Transverse colon (tissue), 4 donors: Measurements from ENCODE around the gene DGKG. TPM values are rescaled to one million over a fixed set of nuclear protein-coding genes. Genes with fewer than 3 reads are reported as not detected.

ENCODE experiments used
- DNase-seq: peaks from one replicate; pipeline ENCODE4 v3.0.0-alpha.2; 2019
- H3K27ac ChIP-seq, 4 donors: fragments of 200-600 bp; sonication (generic); 2 replicates each; pipeline ENCODE4 v1.5.1; 2016 to 2018; ENCODE audit warnings: inconsistent platforms in 4 of 4
- H3K27me3 ChIP-seq: fragments of 200-600 bp; sonication (generic); 2 replicates; pipeline ENCODE4 v1.5.1; 2017; ENCODE audit warnings: inconsistent platforms
- H3K36me3 ChIP-seq, 4 donors: fragments of 200-600 bp; sonication (generic); 2 replicates each; pipeline ENCODE4 v1.5.1; 2017 to 2019; ENCODE audit warnings: inconsistent platforms in 4 of 4
- H3K4me1 ChIP-seq, 4 donors: fragments of 200-600 bp; sonication (generic); 2 replicates each; pipeline ENCODE4 v1.5.1; 2017 to 2020; ENCODE audit warnings: inconsistent platforms in 4 of 4
- H3K4me3 ChIP-seq, 4 donors: fragments of 200-600 bp; sonication (generic); 1 replicate in 1 of 4; 2 replicates in 3 of 4; pipeline versions ENCODE4 v1.5.1 to v1.6.1; 2017 to 2019; ENCODE audit warnings: inconsistent platforms in 4 of 4
- H3K9me3 ChIP-seq, 2 donors: fragments of 200-600 bp; sonication (generic); 2 replicates each; pipeline ENCODE4 v1.5.1; 2017 to 2019; ENCODE audit warnings: inconsistent platforms in 2 of 2
- CTCF ChIP-seq, 5 experiments: fragments of 200-600 bp in 3 of 5; fragments of 450-650 bp in 2 of 5; sonication (generic) in 3 of 5; IDR thresholded peaks; 1 replicate in 2 of 5; 2 replicates in 3 of 5; pipeline ENCODE4 v1.5.1; 2016 to 2017; ENCODE audit warnings: antibody characterized with exemption in 5 of 5, inconsistent platforms in 3 of 5, mild to moderate bottlenecking in 2 of 5, moderate library complexity in 1 of 5
- EP300 ChIP-seq: sonication (generic); formaldehyde crosslinking; IDR thresholded peaks from one replicate; pipeline ENCODE4 v1.6.1; 2017; ENCODE audit warnings: antibody characterized with exemption, low read depth
- POLR2A ChIP-seq: fragments of 450-650 bp; IDR thresholded peaks from one replicate; pipeline ENCODE4 v1.6.1; 2016; ENCODE audit warnings: antibody characterized with exemption, mild to moderate bottlenecking, moderate library complexity
- POLR2AphosphoS5 ChIP-seq, 3 donors: sonication (generic); formaldehyde crosslinking; IDR thresholded peaks; one replicate each; pipeline ENCODE4 v1.6.1; 2016; ENCODE audit warnings: antibody characterized with exemption in 3 of 3
- WGBS, 2 donors: methylation state at CpG; one replicate each; pipeline ENCODE4 v1.1.5; 2018; ENCODE audit warnings: low coverage in 1 of 2; 5-methylcytosine and 5-hydroxymethylcytosine counted together
- in situ Hi-C, 4 donors: fragments of 200-750 bp; cut with MboI; loops; one replicate each; pipeline versions ENCODE4 v1.15.0 to v1.15.1; 2017; ENCODE audit warnings: low sequenced_read_pairs in 3 of 4, low pct_ligation_motif_present in 1 of 4, low pct_unique_long_range_greater_than_20kb in 1 of 4
- intact Hi-C: fragments of 100-400 bp; cut with DNase I; formaldehyde crosslinking; loops from one replicate; pipeline ENCODE4 v1.15.1; 2023; ENCODE audit warnings: low total_unique reads
- total RNA-seq, 4 donors: library from RNA; depleted of rRNA; stranded (reverse); fragments of >200 nt; gene quantifications; one replicate each; pipeline ENCODE4 v1.1.0, GENCODE V29; 2016

The DGKG gene
- total RNA-seq, 4 donors from 2014 or later = 1.00 to 2.9 (median 1.8) TPM

- Histone ChIP-seq H3K36me3 (no peaks in the 10 kb centered on the region), H3K27me3 (no peaks in the 10 kb centered on the region), H3K9me3 (no peaks in the 10 kb centered on the region), H3K27ac (no peak overlapping the region), H3K4me1 (no peaks in the 10 kb centered on the region), H3K4me3 (no peak overlapping the region)
- in situ Hi-C loops = no loop called here
- DNase-seq = no peak
- TF ChIP-seq POLR2AphosphoS5 (IDR thresholded peaks at IDR 0.05) = no peak
- no peak for TF ChIP-seq CTCF (IDR thresholded peaks at IDR 0.05)
- TF ChIP-seq POLR2A = no peak
- TF ChIP-seq EP300 = no peak
- 100% methylated on average over 1 of the region's 1 CpG; no CpG with 5 or more reads in 1 of the 2 donors for WGBS, 2 donors
- intact Hi-C loops = no loop called here
These were observed 144.2 kb downstream of the DGKG start for GRCh38 chr3:186217820-186218164.

- DNase-seq = no peak
- no peaks in the 10 kb centered on the region for H3K9me3 ChIP-seq
- no peak overlapping the region for H3K4me3 ChIP-seq
- no peaks in the 10 kb centered on the region for H3K4me1 ChIP-seq
- H3K27ac ChIP-seq = no peak overlapping the region
- no peak for TF ChIP-seq EP300
- no peak for TF ChIP-seq POLR2AphosphoS5 (IDR thresholded peaks at IDR 0.05)
- TF ChIP-seq CTCF (IDR thresholded peaks at IDR 0.05) = no peak
- no peak for TF ChIP-seq POLR2A
- intact Hi-C loops = no loop called here
- WGBS, 2 donors = 68 to 86% methylated on average over 4 of the region's 4 CpGs
- in situ Hi-C loops = no loop called here
- no peaks in the 10 kb centered on the region for H3K36me3 ChIP-seq
- H3K27me3 ChIP-seq = no peaks in the 10 kb centered on the region
These were observed 144.9 kb downstream of the DGKG start for GRCh38 chr3:186216900-186217819.

DNA sequence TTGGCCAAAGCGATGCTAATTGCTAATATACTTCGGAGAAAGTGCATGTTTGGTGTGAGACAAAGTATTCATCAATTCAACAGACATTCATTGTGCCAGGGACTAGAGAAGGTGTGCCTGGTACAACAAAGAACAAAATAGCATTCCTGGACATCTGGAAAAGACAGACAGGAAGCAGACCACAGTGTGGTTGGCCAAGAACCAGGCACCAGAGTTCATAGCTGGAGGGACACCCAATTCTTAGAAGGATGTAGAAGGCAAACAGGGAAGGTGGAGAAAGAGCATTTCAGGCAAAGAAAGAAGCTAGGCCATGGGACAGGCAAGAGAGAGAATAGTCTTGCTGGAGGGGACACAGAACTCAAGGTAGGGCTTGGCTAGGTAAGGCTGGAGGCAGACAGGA, 147.4 kb downstream of the DGKG start:
- intact Hi-C loops = no loop called here
- no peak for TF ChIP-seq POLR2A
- TF ChIP-seq CTCF (IDR thresholded peaks at IDR 0.05) = no peak
- no peak for TF ChIP-seq POLR2AphosphoS5 (IDR thresholded peaks at IDR 0.05)
- no peak for TF ChIP-seq EP300
- Histone ChIP-seq H3K4me3 (no peak overlapping the region), H3K27me3 (no peaks in the 10 kb centered on the region), H3K36me3 (no peaks in the 10 kb centered on the region), H3K9me3 (no peaks in the 10 kb centered on the region), H3K27ac (no peak overlapping the region), H3K4me1 (peaks cover 9 to 13% (median 12%) of the 10 kb centered on the region in 4 donors)
- in situ Hi-C loops = no loop called here
- no peak for DNase-seq
- WGBS, 2 donors = 81 to 85% methylated on average over 2 of the region's 2 CpGs

DNA sequence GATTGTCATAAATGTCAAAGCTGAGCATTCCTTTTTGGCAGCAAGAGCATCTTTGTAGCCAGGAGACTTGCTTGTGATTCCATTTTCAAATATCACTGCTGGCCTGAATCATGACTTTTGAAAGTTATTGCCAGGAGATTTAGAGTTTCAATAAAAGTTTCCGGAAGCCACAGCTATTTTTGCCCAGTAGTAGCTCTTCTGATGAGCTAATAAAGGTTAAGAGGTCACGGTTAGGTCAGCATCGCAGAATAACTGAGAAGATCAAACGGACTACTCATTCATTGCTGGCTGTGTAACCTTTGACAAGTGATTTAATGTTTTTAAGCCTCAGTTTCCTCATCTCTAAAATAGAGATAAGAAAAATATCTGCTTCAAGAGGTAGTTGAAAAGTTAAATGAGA, 148.1 kb downstream of the DGKG start:
- TF ChIP-seq POLR2A = no peak
- no peak for TF ChIP-seq EP300
- TF ChIP-seq POLR2AphosphoS5 (IDR thresholded peaks at IDR 0.05) = no peak
- no peak for TF ChIP-seq CTCF (IDR thresholded peaks at IDR 0.05)
- intact Hi-C loops = loop anchor here (2.0 kb wide), 1 partner anchor 23 kb away; no protein-coding TSS in a partner anchor
- no peak overlapping the region for H3K27ac ChIP-seq
- H3K9me3 ChIP-seq = no peaks in the 10 kb centered on the region
- H3K4me3 ChIP-seq = no peak overlapping the region
- no peaks in the 10 kb centered on the region for H3K27me3 ChIP-seq
- 32 to 74% methylated on average over 2 to 4 of the region's 4 CpGs for WGBS, 2 donors
- peaks cover 11 to 17% (median 12%) of the 10 kb centered on the region in 4 donors for H3K4me1 ChIP-seq
- in situ Hi-C loops = no loop called here
- H3K36me3 ChIP-seq = no peaks in the 10 kb centered on the region
- no peak for DNase-seq
